SK-N-SH treated with all-trans-retinoic acid at 6 μM for 48 hours (cell line): ENCODE data around the gene MGLL.

Experiments used
- BACH2 ChIP-seq: fragments of 250-450 bp; sonication (Bioruptor Pico); IDR thresholded peaks from 2 replicates; pipeline ENCODE4 v1.9.0; 2021; ENCODE audit warnings: mild to moderate bottlenecking, borderline replicate concordance
- ISL1 ChIP-seq: fragments of 250-450 bp; sonication (Bioruptor Pico); IDR thresholded peaks from 2 replicates; pipeline ENCODE4 v2.1.2; 2022; ENCODE audit warnings: mild to moderate bottlenecking, moderate library complexity
- TF ChIP-seq, protein P1 (sequence below): fragments of 250-450 bp; sonication (Bioruptor Pico); IDR thresholded peaks from 2 replicates; pipeline ENCODE4 v1.5.0; 2020; ENCODE audit warnings: mild to moderate bottlenecking, moderate library complexity

DNA sequence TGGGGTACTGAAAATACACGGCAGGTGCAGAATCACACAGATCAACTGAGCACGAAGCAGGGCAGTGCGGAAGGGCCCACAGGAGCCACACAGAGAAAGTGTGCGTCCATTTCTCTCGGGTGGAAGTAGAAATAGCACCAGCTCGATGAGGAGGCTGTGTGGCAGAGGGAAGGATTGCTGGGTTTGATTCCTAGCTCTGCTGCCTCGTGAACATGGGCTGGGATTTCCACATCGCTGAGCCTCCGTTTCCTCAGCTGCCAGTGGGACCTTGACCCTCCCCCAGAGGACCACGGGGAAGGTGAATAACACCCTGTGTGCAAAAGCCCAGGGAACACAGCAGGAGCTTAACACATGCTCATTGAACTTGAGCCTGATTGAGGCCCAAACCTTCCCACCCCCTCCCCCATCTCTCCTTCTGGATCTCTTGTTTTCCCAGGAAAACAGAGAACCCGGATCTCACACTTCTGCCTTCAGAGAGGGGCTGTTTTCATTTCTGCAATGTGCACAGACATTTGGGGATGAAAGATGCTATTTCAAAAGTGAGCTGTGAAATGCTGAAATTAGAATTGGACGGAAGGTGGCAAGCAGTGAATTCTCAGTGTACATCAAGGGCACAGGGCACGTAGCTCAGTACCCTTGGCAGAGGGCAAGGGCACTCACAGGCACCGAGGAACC, 111.2 kb downstream of the MGLL start:
- TF ChIP-seq, protein P1, sequence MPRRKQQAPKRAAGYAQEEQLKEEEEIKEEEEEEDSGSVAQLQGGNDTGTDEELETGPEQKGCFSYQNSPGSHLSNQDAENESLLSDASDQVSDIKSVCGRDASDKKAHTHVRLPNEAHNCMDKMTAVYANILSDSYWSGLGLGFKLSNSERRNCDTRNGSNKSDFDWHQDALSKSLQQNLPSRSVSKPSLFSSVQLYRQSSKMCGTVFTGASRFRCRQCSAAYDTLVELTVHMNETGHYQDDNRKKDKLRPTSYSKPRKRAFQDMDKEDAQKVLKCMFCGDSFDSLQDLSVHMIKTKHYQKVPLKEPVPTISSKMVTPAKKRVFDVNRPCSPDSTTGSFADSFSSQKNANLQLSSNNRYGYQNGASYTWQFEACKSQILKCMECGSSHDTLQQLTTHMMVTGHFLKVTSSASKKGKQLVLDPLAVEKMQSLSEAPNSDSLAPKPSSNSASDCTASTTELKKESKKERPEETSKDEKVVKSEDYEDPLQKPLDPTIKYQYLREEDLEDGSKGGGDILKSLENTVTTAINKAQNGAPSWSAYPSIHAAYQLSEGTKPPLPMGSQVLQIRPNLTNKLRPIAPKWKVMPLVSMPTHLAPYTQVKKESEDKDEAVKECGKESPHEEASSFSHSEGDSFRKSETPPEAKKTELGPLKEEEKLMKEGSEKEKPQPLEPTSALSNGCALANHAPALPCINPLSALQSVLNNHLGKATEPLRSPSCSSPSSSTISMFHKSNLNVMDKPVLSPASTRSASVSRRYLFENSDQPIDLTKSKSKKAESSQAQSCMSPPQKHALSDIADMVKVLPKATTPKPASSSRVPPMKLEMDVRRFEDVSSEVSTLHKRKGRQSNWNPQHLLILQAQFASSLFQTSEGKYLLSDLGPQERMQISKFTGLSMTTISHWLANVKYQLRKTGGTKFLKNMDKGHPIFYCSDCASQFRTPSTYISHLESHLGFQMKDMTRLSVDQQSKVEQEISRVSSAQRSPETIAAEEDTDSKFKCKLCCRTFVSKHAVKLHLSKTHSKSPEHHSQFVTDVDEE (CRISPR knock-in tag) = no peak
- TF ChIP-seq BACH2 (CRISPR knock-in tag) = no peak
- TF ChIP-seq ISL1 (CRISPR knock-in tag) = no peak
